Smooth muscle cell (in vitro differentiated cells): Measurements from ENCODE around the gene FBLN1. TPM values are rescaled to one million over a fixed set of nuclear protein-coding genes. Genes with fewer than 3 reads are reported as not detected.

Source experiments
- DNase-seq: peaks from one replicate; lab custom pipeline; 2025; ENCODE audit not compliant: unreplicated experiment; lab: John Stamatoyannopoulos, UW
- H2AFZ ChIP-seq: fragments of 200-600 bp; sonication (generic); 2 replicates; pipeline ENCODE4 v1.6.0; 2016; ENCODE audit warnings: antibody characterized with exemption, low read depth, mild to moderate bottlenecking
- H3F3A ChIP-seq: fragments of 200-600 bp; sonication (generic); 2 replicates; pipeline ENCODE4 v1.6.0; 2017; ENCODE audit warnings: antibody characterized with exemption, low read depth
- H3K27ac ChIP-seq: fragments of 200-600 bp; sonication (generic); 2 replicates; pipeline ENCODE4 v1.5.1; 2016; ENCODE audit warnings: low read depth, mild to moderate bottlenecking
- H3K27me3 ChIP-seq: fragments of 200-600 bp; sonication (generic); 2 replicates; pipeline ENCODE4 v1.6.1; 2016; ENCODE audit warnings: low read depth, mild to moderate bottlenecking
- H3K36me3 ChIP-seq: fragments of 200-600 bp; sonication (generic); 2 replicates; pipeline ENCODE4 v1.5.1; 2016; ENCODE audit warnings: low read depth
- H3K4me1 ChIP-seq: fragments of 200-600 bp; sonication (generic); 2 replicates; pipeline ENCODE4 v1.5.1; 2016; ENCODE audit warnings: low read depth
- H3K4me2 ChIP-seq: fragments of 200-600 bp; sonication (generic); 2 replicates; pipeline ENCODE4 v1.6.0; 2016; ENCODE audit warnings: mild to moderate bottlenecking
- H3K4me3 ChIP-seq: fragments of 200-600 bp; sonication (generic); 2 replicates; pipeline ENCODE4 v1.5.1; 2016; ENCODE audit warnings: mild to moderate bottlenecking
- H3K79me2 ChIP-seq: fragments of 200-600 bp; sonication (generic); 2 replicates; pipeline ENCODE4 v1.6.0; 2016; ENCODE audit warnings: low read depth, mild to moderate bottlenecking
- H3K9ac ChIP-seq: fragments of 200-600 bp; sonication (generic); 2 replicates; pipeline ENCODE4 v1.6.0; 2016; ENCODE audit warnings: low read depth
- H3K9me3 ChIP-seq: fragments of 200-600 bp; sonication (generic); replicated peaks from 2 replicates; pipeline ENCODE4 v1.5.1; 2016; ENCODE audit warnings: low read depth
- H4K20me1 ChIP-seq: fragments of 200-600 bp; sonication (generic); 2 replicates; pipeline ENCODE4 v1.6.0; 2016; ENCODE audit warnings: low read depth
- CTCF ChIP-seq: fragments of 200-600 bp; sonication (generic); IDR thresholded peaks from 2 replicates; pipeline ENCODE4 v1.5.1; 2017; ENCODE audit warnings: borderline replicate concordance, mild to moderate bottlenecking, antibody characterized with exemption; ENCODE audit not compliant: insufficient read depth, poor library complexity, severe bottlenecking
- WGBS: methylation state at CpG from one replicate; pipeline ENCODE4 v1.1.7; 2016; ENCODE audit warnings: low lambda C conversion rate; 5-methylcytosine and 5-hydroxymethylcytosine counted together
- polyA plus RNA-seq: library from polyadenylated mRNA; unstranded; fragments of >200 nt; fragmentation: Nextera tagmentation; extraction: Ambion mirVana; gene quantifications from 2 replicates; pipeline ENCODE4 v1.2.1, GENCODE V29; 2016
- total RNA-seq: library from RNA; depleted of rRNA; stranded (reverse); fragments of >200 nt; gene quantifications from 2 replicates; pipeline ENCODE4 v1.2.3, GENCODE V29; 2014

Gene FBLN1
- total and polyA plus RNA-seq, 2 experiments from 2014 or later, result 90.9 to 296 TPM

GRCh38 chr22:45478108-45478771, 24.4 kb upstream of the FBLN1 start:
- Histone ChIP-seq H3K27ac (no peak overlapping the region), H2AFZ (no peak overlapping the region)
- 84% methylated on average over 11 of the region's 11 CpGs for WGBS

GRCh38 chr22:45480717-45481116, 22.0 kb upstream of the FBLN1 start:
- H3K36me3 ChIP-seq, result no peaks in the 10 kb centered on the region
- DNase-seq, result no peak
- WGBS, result 87% methylated on average over 3 of the region's 3 CpGs
- H3K27me3 ChIP-seq, result no peaks in the 10 kb centered on the region
- no peaks in the 10 kb centered on the region for H4K20me1 ChIP-seq
- no peak overlapping the region for H2AFZ ChIP-seq
- H3F3A ChIP-seq, result no peaks in the 10 kb centered on the region
- TF ChIP-seq CTCF, result no peak
- no peak overlapping the region for H3K4me3 ChIP-seq
- H3K27ac ChIP-seq, result no peak overlapping the region
- H3K9ac ChIP-seq, result no peak overlapping the region
- no peak overlapping the region for H3K4me2 ChIP-seq
- no peaks in the 10 kb centered on the region for H3K9me3 ChIP-seq
- no peaks in the 10 kb centered on the region for H3K4me1 ChIP-seq
- no peaks in the 10 kb centered on the region for H3K79me2 ChIP-seq

More at GRCh38 chr22:45478108-45478771, 24.4 kb upstream of the FBLN1 start:
- Histone ChIP-seq H3K36me3 (no peaks in the 10 kb centered on the region), H3K27me3 (no peaks in the 10 kb centered on the region), H3F3A (no peaks in the 10 kb centered on the region), H3K9ac (no peak overlapping the region), H3K9me3 (no peaks in the 10 kb centered on the region), H3K79me2 (no peaks in the 10 kb centered on the region), H3K4me1 (peaks cover 8% of the 10 kb centered on the region), H3K4me3 (no peak overlapping the region), H4K20me1 (no peaks in the 10 kb centered on the region), H3K4me2 (no peak overlapping the region)
- TF ChIP-seq CTCF, result no peak
- DNase-seq, result no peak

GRCh38 chr22:45481661-45482060, 21.0 kb upstream of the FBLN1 start:
- H3K4me3 ChIP-seq, result no peak overlapping the region
- no peaks in the 10 kb centered on the region for H3K27me3 ChIP-seq
- no peaks in the 10 kb centered on the region for H4K20me1 ChIP-seq
- no peaks in the 10 kb centered on the region for H3K36me3 ChIP-seq
- no peaks in the 10 kb centered on the region for H3F3A ChIP-seq
- no peaks in the 10 kb centered on the region for H3K9me3 ChIP-seq
- H3K4me1 ChIP-seq, result no peaks in the 10 kb centered on the region
- H3K4me2 ChIP-seq, result no peak overlapping the region
- 81% methylated on average over 5 of the region's 5 CpGs for WGBS
- H3K79me2 ChIP-seq, result no peaks in the 10 kb centered on the region
- no peak for TF ChIP-seq CTCF
- DNase-seq, result no peak
- H3K27ac ChIP-seq, result no peak overlapping the region
- H3K9ac ChIP-seq, result no peak overlapping the region
- H2AFZ ChIP-seq, result no peak overlapping the region

- Histone ChIP-seq H2AFZ (no peak overlapping the region), H4K20me1 (no peaks in the 10 kb centered on the region), H3K27me3 (no peaks in the 10 kb centered on the region), H3K4me2 (no peak overlapping the region), H3K36me3 (no peaks in the 10 kb centered on the region), H3K4me3 (no peak overlapping the region), H3K27ac (no peak overlapping the region), H3K4me1 (no peaks in the 10 kb centered on the region), H3K79me2 (no peaks in the 10 kb centered on the region), H3K9ac (no peak overlapping the region), H3F3A (no peaks in the 10 kb centered on the region), H3K9me3 (no peaks in the 10 kb centered on the region)
- WGBS, result 92% methylated on average over 2 of the region's 2 CpGs
- DNase-seq, result no peak
- no peak for TF ChIP-seq CTCF
Measured at GRCh38 chr22:45482169-45482568, 20.5 kb upstream of the FBLN1 start.
